Measurements from ENCODE around the gene YPEL1. TPM values are rescaled to one million over a fixed set of nuclear protein-coding genes. Genes with fewer than 3 reads are reported as not detected.
"Not testable (repeated sequence)": the region's sequence is repeated elsewhere in the genome, so short reads cannot be mapped to it uniquely, and the experiment has no call there.

YPEL1 gene
- total RNA-seq, 1 donor: 11.8 TPM

GRCh38 chr22:21702094-21702493, 33.5 kb downstream of the YPEL1 start:
- no peak for DNase-seq (ENCODE audit: low read depth in 2 of 3, low spot score in 2 of 3)

- DNase-seq (ENCODE audit: low read depth in 2 of 3, low spot score in 2 of 3): no peak
Observed at GRCh38 chr22:21701384-21701971, 34.1 kb downstream of the YPEL1 start.

- DNase-seq (ENCODE audit: low read depth in 2 of 3, low spot score in 2 of 3): no peak
Observed at GRCh38 chr22:21700822-21701221, 34.8 kb downstream of the YPEL1 start.

GRCh38 chr22:21699643-21700042, 36.0 kb downstream of the YPEL1 start:
- no peak for DNase-seq (ENCODE audit: low read depth in 2 of 3, low spot score in 2 of 3)

GRCh38 chr22:21698430-21699329, 36.9 kb downstream of the YPEL1 start:
- DNase-seq (ENCODE audit: low read depth in 2 of 3, low spot score in 2 of 3): no peak

GRCh38 chr22:21697880-21698279, 37.7 kb downstream of the YPEL1 start:
- no peak for DNase-seq (ENCODE audit: low read depth in 2 of 3, low spot score in 2 of 3)

- DNase-seq (ENCODE audit: low read depth in 2 of 3, low spot score in 2 of 3): no peak
Observed at GRCh38 chr22:21697021-21697771, 38.4 kb downstream of the YPEL1 start.

GRCh38 chr22:21696115-21696514, 39.5 kb downstream of the YPEL1 start:
- DNase-seq (ENCODE audit: low read depth in 2 of 3, low spot score in 2 of 3): no peak

GRCh38 chr22:21695430-21696085, 40.0 kb downstream of the YPEL1 start:
- DNase-seq (ENCODE audit: low read depth in 2 of 3, low spot score in 2 of 3): no peak

- DNase-seq (ENCODE audit: low read depth in 2 of 3, low spot score in 2 of 3): no peak
Observed at GRCh38 chr22:21694795-21695429, 40.7 kb downstream of the YPEL1 start.

GRCh38 chr22:21694394-21694793, 41.2 kb downstream of the YPEL1 start:
- no peak for DNase-seq (ENCODE audit: low read depth in 2 of 3, low spot score in 2 of 3)

- no peak for DNase-seq (ENCODE audit: low read depth in 2 of 3, low spot score in 2 of 3)
Observed at GRCh38 chr22:21693999-21694341, 41.6 kb downstream of the YPEL1 start.

GRCh38 chr22:21693333-21693998, 42.1 kb downstream of the YPEL1 start:
- no peak for DNase-seq (ENCODE audit: low read depth in 2 of 3, low spot score in 2 of 3)

GRCh38 chr22:21692856-21693255, 42.7 kb downstream of the YPEL1 start:
- not testable (repeated sequence) for DNase-seq (ENCODE audit: low read depth in 2 of 3, low spot score in 2 of 3)

- no peak for DNase-seq (ENCODE audit: low read depth in 2 of 3, low spot score in 2 of 3)
Observed at GRCh38 chr22:21691816-21692215, 43.8 kb downstream of the YPEL1 start.

GRCh38 chr22:21690401-21690801, 45.2 kb downstream of the YPEL1 start:
- DNase-seq (ENCODE audit: low read depth in 2 of 3, low spot score in 2 of 3): no peak

GRCh38 chr22:21688706-21689381, 46.8 kb downstream of the YPEL1 start:
- no peak for DNase-seq (ENCODE audit: low read depth in 2 of 3, low spot score in 2 of 3)

- no peak for DNase-seq (ENCODE audit: low read depth in 2 of 3, low spot score in 2 of 3)
Observed at GRCh38 chr22:21688341-21688705, 47.3 kb downstream of the YPEL1 start.

- no peak for DNase-seq (ENCODE audit: low read depth in 2 of 3, low spot score in 2 of 3)
Observed at GRCh38 chr22:21687685-21688259, 47.8 kb downstream of the YPEL1 start.
